ENCODE results near the gene RPL5.
A peak's percentile ranks its signal among the peaks of the same experiment; 100 is the strongest.
"Not testable (repeated sequence)": the region's sequence is repeated elsewhere in the genome, so short reads cannot be mapped to it uniquely, and the experiment has no call there.

RPL5 gene

DNA sequence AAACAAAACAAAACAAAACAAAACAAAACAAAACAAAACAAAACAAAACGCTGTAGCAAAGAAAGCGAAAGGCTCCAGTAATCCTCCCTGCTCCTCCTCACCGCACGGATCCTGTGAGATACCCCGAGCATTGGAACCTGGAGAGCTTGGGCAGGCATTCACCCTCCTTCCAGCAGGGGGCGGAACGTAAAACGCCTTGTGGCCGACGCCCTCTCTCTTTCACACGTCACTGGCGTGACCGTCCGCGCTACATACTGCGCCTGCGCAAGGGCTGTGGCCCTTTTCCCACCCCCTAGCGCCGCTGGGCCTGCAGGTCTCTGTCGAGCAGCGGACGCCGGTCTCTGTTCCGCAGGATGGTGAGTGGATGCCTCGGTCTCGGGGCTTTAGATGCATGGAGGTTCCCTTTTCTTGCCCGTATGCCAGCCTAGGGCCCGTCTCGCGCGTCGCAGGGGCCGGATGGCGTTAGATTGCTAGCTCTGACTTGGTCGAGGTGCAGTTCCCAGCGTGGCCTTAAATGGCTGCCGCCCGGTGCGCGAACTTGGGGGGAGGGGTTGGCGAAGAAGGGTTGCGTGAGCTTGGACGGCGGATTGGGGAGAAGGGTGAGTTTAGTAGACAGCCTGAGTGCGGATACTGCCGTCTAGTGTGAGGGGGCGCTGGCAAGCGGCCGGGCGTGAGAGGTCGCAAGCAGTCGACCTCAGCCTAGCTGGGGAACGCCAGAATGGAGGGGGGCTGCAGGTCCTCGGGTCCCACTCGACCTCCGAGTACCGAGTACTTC, at the start of gene RPL5:
RPL5 (plus strand) TSS at position 279 of the 775 bp plus-strand sequence; CDS start at position 354, 75 bp downstream.
- DNase-seq (ENCODE audit: insufficient read length, low spot score) (peak; percentile 91), FAIRE-seq (peak; percentile 97)

DNA sequence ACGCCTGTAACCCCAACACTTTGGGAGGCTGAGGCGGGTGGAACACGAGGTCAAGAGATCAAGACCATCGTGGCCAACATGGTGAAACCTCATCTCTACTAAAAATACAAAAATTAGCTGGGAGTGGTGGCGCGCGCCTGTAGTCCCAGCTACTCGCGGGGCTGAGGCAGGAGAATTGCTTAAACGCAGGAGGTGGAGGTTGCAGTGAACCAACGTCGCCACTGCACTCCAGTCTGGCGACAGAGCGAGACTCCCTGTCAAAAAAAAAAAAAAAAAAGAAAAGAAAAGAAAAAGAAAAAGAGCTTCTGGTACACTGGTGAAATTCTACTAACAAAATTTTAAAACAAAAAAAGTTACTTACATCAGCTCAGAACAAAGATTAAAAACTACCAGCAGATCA, 48.3 kb upstream of the RPL5 start:
- FAIRE-seq; DNase-seq (ENCODE audit: insufficient read length, low spot score): not testable (repeated sequence)

DNA sequence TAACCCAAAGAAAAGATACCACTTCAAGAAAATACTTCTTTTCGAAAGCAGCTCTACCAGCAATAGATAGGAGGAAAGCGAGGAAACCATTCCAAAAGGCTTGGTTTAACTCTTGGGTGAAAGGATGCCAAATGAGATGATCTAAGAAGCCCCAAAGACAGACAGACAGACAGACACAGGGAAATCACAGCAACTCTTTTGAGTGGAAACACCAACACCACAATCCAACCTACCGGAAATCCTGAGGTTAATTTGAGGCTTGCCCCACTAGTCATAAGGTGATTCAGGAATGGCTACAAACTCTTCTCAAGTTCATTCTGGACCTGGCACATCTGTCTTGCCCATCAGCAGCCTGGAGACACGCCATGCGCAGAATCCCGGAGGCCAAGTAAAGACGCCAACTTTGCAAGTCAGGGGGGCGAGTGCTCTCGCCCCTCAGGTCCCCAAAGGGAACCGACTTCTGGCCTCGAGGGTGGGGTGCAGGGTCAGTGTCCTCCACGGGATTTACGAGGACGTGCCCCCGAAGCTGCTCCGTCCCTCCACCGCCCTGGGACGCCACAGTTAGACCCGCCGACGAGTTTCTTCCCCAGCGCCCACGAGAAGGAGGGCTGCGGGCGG, 47.7 kb upstream of the RPL5 start:
- peak; percentile 82 for FAIRE-seq
- DNase-seq (ENCODE audit: insufficient read length, low spot score) = peak; percentile 36

DNA sequence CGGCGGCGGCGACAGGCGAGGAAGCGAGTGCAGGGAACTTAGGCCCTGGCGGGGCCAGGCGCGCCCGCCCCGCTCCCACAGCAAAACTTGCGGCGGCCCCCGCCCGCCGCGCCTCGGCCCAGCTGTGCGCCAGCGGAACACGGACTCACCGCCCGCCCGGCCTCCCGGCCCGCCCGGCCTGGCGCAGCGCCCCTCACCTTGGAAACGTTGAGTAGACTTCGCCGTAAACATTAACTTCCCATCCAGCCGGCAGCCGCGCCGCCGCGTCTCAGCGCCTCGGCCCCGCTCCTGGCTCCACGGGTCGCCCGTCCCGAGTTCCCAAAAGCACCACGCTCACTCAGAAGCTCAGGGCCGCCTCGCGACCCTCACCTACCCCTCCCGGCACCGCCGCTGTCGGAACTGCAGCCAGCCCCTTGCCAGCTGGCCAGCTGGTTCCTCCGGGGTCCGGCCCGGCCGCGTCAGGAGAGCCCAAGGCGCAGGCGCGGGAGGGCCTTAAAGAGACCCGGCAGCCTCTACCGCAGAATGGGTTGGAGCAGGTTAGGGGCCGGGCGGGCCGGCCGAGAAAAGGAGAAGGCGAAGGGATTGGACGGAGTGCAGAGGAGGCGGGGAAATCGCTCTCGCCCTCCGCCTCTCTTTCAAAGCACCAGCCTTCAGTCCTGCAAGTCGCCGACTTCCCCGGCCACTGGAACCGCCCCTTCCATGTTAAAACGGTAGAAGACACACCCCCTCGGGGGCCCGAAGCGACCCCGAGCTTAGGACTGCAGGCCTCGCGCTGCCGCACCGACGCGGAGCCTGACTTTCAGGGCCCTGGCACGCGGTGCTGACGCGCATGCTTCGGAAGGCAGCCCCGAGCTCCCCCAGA, 47.0 kb upstream of the RPL5 start, which contains the start of gene EVI5:
EVI5 (minus strand) TSS at position 470 of the 862 bp plus-strand sequence. CDS start 48,562 bp downstream, outside the sequence.
- FAIRE-seq (peak; percentile 45), DNase-seq (ENCODE audit: insufficient read length, low spot score) (peak; percentile 79)

DNA sequence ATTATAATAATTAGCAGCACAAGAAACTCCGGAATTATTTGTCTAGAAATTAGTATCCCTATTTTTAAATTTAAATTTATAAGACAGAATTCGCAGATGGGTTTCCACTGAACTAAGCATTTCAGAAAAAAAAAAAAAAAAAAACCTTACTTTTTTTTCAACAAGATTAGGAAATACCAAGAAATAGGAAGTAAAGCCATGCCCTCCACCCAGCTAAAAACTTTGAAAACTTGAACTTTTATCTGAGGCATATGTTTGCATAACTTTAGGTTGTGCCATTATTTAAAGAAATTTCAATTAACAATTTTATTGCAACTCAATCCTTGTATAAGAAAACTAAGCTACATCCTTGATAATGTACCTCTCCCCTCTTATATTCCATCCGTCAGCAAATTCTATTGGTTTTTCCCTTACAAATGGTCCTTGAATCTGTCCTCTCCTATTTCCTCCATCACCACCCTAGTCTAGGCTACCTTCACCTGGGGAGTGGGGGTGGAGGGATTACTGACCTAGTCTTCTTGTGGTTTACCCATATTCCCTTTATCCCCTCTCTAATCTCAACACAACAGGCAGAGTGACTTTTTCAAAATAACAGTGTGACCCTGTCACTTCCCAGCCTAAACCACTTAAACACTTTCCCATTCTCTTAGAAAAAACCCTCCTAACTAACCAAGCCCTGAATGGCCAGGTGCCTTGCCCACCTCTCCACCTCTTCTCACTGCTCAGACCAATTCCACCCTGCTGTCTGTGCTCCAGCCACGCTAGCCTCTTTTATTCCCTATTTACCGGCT, 45.5 kb upstream of the RPL5 start:
- DNase-seq (ENCODE audit: insufficient read length, low spot score) (no peak), FAIRE-seq (no peak)

DNA sequence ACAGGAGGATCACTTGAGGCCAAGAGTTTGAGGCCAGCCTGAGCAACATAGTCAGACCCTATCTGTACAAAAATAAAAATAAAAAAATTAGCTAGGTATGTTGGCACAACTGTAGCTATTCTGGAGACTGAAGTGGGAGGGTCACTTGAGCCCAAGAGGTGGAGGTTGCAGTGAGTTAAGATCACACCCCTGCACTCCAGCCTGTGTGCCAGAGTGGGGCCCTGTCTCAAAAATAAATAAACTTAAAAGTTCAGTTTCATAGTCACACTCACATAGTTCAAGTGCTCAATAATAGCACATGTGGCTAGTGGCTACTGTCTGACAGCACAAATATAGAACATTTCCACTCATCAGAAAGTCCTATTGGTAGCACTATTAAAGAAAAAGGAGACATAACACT, 41.8 kb upstream of the RPL5 start:
- no peak for FAIRE-seq
- DNase-seq (ENCODE audit: insufficient read length, low spot score) = no peak

DNA sequence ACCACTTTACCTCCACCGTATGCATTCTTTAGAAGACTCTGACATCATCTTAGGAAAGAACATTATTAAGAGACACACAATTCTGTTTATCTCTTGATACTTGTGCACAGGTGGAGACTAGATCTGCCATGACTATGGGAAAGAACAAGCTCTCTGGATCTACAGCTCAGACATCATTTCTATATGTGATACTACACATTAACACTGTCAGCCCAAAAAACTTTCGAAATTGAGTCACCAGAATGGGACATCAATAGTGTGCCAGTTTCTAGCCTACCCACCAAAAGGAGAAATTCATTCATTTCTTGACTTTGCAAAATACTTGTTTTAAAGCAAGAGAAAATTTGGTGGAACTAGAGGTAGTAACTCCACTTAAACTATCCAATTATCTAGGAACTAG, 41.0 kb upstream of the RPL5 start:
- no peak for DNase-seq (ENCODE audit: insufficient read length, low spot score)
- FAIRE-seq = no peak

DNA sequence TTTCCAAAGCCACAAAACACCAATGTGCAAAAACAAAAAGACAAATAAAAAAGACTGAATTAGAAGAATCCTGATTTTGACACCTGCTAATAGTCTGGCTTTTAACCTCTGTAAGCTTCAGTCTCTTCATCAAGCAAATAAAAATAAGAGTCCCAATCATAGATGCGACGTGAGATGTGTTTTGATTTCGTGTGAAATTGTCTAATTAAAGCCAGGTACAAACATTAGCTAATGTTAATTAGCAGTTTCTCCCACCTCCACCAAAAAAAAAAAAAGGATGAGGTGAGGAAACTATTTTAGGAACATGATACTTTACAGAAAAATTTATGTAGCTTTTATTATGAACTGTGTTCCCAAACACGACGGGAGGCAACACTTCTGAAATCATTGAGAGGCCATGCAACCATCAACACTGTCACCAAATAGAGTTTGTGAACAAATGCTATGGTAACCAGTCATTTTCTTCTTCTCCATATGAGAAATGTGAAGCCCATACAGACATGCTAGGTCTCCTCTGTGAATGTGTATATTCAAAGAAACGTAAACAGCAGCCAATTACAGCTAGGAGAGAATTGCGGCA, 40.3 kb upstream of the RPL5 start:
- FAIRE-seq = no peak

DNA sequence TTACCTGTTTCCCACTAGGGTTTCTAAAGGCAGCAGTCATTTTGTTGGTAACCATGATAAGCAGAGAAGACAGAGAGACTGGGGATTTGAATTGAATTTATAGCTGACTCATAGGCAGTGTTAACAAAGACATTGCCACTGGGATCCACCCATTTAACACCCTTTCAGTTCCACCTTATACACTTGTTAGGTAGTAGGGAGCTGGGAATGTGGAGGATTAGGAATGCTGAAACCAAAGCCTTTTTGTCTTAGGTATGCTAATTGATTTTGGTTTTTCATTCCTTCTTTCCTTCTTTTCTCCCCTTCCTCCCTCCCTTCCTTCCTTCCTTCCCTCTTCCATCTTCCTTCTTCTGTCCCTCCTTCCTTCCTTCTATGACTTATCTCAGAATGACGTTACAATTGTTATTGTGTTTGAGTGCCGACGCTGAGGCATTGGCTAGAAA, 39.5 kb upstream of the RPL5 start:
- FAIRE-seq (no peak), DNase-seq (ENCODE audit: insufficient read length, low spot score) (no peak)

More for the DNA sequence above, 40.3 kb upstream of the RPL5 start:
- DNase-seq (ENCODE audit: insufficient read length, low spot score) = no peak

DNA sequence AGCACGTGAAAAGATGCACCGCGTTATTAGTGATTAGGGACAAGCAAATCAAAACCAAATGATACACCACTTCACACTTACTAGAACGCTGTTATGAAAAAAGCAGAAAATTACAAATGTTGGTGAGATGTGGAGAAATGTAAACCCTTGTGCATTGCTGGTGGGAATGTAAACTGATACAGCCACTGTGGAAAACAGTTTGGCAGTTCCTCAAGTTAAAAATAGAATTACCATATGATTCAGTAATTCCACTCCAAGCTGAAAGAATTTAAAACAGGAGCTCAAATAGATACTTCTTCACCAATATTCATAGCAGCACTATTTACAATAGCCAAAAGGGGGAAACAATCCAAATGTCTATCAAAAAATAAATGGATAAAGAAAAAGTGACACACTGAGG, 36.7 kb upstream of the RPL5 start:
- no peak for FAIRE-seq
- DNase-seq (ENCODE audit: insufficient read length, low spot score) = no peak

DNA sequence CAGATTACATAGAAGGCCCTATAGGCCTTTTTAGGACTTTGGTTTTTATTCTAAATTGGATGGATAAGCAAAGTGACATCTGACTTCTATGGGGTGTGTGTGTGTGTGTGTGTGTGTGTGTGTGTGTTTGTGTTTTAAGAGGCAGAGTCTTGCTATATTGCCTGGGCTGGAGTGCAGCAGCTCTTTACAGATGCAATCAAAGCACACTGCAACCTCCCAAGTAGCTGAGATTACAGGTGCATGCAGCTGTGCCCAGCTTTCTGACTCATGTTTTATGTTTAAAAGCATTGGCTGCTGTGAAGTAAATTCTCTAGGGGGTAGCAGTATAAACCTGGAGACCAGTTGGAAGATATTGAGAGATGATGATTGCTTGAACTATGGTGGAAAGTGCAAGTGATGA, 34.5 kb upstream of the RPL5 start:
- FAIRE-seq (no peak), DNase-seq (ENCODE audit: insufficient read length, low spot score) (no peak)

DNA sequence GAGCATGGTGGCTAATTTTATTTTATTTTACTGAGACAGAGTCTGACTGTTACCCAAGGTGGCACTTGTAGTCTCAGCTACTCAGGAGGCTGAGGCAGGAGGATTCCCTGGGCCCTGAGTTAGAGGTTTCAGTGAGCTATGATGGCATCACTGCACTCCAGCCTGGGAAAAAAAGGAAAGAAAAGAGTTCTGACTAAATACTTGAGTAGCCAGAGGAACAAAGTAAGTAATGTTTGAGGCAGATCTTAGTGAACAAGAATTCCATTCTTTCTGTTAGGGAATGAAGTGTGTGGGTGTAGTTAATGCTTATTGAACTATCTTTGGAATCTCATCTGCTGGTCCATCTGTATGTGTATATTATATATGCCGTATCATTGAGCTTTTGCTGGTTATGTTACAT, 33.9 kb upstream of the RPL5 start:
- DNase-seq (ENCODE audit: insufficient read length, low spot score) = no peak
- no peak for FAIRE-seq

DNA sequence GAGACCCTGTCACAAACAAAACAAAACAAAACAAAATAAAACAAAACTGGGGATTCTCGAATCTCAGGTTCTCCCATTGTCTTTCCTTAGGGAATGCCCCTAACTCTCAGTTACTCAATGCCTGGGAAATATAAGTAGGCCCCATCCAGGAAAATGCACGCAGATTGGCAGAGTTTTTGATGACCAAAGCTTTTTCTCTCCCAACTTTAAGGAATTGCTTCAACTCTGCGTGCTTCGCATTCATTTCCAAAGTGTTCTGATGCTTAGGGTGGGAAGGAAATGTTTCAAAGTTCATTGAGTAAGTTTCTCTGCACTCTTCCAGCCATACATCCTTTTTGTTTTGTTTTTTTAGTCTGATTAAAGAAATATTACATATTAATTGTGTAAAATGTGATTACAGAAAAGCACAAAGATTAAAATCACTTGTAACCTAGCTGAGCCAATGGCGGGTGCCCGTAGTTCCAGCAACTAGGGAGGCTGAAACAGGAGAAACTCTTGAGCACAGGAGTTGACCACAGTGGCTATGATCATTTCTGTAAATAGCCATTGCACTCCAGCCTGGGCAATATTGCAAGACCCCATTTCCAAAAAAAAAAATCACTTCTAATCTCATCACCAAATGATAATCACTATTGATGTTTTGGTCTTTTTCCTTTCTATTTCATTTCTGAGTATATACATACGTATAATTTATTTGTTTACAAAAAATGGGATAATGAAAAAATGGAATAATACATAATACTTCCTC, 28.5 kb upstream of the RPL5 start:
- FAIRE-seq = no peak
- DNase-seq (ENCODE audit: insufficient read length, low spot score) = no peak

DNA sequence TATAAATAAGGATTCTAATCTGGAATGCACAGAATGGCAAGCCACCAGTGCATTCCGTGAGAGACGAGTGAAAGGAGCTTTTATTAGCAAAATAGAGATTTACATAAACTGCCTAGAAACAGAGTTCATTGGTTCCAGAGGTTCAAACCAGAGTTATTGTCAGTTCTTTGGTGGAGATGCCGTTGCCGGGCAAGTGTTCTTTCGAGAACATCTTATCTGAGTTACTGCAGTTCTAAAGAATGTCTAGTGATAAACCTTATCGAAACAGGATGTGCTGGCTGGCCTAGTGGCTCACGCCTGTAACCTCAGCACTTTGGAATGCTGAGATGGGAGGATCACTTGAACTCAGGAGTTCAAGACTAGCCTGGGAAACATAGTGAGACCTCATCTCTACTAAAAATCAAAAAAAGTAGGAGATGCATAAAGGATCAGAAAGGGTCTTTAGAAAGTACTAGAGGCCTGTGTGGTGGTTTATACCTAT, 27.1 kb upstream of the RPL5 start:
- no peak for DNase-seq (ENCODE audit: insufficient read length, low spot score)
- no peak for FAIRE-seq

DNA sequence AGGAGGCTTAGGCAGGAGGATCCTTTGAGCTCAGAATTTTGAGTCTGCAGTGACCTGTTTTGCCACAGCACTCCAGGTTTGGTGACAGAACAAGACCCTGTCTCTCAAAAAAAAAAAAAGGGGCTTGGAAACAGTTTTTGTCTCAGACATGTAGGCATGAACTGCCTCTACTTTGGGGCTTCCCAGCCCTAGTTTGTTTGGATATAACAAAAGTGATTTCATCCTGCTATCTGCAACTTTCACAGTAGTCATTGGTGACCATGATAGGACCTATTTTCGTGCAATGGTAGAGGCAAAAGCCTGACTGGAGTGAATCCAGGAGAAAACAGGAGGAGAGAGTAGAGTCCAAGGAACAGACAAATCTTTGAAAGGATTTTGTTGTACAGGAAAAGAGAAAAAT, 26.6 kb upstream of the RPL5 start:
- no peak for FAIRE-seq
- no peak for DNase-seq (ENCODE audit: insufficient read length, low spot score)

DNA sequence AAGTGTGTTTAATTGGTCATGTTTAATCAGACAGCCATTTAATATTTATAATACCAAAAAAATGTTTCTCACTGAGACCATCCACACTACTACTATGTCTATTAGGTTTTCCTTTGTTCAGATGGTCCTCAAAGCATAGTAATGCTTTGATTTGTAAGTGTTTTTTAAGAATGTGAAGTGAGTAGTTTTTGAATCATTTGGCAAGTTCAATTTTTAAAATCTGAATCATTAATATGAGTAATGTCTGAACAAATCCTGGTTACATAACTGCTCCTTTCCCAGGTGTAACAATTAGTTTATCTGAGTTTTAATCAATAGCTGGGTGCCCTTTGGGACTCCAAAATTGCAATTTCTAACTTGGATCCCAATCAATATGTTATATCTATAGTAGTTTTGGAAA, 23.5 kb upstream of the RPL5 start:
- FAIRE-seq (no peak), DNase-seq (ENCODE audit: insufficient read length, low spot score) (no peak)

DNA sequence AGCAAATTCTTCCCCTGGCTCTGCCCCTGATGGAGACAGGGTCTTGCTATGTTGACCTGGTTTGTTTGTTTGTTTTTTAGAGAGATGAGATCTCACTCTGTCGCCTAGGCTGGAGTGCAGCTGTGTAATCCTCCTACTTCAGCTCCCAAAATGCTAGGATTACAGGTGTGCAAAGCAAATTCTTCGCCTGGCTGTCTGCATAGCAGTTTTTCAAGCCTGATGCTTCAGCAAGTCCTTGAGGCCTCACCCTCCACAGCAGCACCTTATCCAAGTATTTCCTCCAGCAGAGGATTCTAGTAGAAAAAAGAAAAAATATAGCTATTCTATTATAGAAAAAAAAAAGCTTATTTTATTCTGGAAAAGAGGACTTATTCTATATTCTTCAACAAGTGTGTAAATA, 15.1 kb upstream of the RPL5 start:
- FAIRE-seq (no peak), DNase-seq (ENCODE audit: insufficient read length, low spot score) (no peak)

DNA sequence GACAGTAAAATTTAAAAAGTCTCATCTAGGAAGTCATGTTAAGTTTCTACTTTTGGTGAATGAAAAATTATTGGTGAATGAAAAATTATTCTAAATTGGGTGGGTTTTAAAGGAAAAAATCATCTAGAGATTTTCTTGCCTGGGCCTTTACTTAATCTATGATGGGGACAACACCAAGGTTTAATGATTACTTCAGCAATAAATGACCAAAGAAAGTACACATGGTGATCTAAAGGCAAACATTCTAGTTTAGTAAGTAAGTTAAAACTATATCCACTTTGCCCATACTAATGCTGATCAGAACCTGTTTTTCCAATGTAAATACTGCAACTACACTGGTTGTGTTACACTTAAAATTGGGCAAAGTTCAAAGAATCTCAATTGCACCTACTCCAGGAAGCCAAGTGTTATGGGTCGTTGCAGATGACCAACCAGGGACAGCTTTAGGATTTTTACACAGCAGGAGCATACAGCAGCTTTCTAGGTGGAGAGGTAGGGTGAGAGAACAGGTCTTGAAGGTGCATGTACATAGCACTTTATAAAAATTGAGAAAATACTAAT, 14.6 kb upstream of the RPL5 start:
- DNase-seq (ENCODE audit: insufficient read length, low spot score) (no peak), FAIRE-seq (no peak)

Measured in GM19239 (cell line).